NCI-H2081 treated with DMSO at 0.1 percent for 48 hours (cell line): ENCODE measurements around the gene GRIP2.
A peak's percentile ranks its signal among the peaks of the same experiment; 100 is the strongest.

Experiments
- DNase-seq: peaks from one replicate; lab custom pipeline; 2025; lab: John Stamatoyannopoulos, UW

Gene GRIP2

GRCh38 chr3:14539742-14540491, at the start of gene GRIP2:
Gene GRIP2 (minus strand): TSS chr3:14540342. CDS start chr3:14540308, 34 bp downstream.
- no peak for DNase-seq

DNA sequence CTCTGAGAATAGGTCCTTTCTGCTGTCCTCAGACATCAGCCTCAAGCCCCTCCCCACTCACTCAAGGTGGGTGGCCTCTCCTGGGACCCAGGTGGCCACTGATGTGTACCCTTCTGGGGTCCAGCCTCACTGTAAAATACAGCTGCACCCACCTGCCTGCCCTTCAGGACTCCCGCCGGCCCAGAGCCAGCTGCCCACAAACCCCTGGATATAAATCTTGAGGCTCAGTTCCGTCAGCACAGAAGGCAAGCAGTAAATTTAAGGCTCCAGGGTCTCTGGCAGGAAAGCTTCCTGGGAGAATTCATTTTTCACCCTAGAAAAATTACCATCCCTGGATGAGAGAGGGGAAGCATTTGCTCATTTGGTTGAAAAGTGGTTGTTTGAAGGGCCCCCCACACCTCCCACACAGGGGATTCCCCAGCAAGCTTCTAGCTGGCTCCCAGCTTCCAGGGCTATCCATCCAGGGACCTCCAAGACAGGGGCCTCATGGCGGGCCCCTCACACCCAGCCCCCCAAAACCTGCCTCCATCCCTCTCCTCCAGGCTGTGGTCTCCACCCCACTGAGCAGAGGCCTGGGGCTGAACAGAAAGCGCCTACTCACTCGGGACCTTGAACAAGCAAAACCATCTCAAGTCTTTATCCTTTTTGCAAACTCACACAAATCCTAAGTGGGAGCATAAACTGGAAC, 48.4 kb upstream of the GRIP2 start:
- DNase-seq = no peak

DNA sequence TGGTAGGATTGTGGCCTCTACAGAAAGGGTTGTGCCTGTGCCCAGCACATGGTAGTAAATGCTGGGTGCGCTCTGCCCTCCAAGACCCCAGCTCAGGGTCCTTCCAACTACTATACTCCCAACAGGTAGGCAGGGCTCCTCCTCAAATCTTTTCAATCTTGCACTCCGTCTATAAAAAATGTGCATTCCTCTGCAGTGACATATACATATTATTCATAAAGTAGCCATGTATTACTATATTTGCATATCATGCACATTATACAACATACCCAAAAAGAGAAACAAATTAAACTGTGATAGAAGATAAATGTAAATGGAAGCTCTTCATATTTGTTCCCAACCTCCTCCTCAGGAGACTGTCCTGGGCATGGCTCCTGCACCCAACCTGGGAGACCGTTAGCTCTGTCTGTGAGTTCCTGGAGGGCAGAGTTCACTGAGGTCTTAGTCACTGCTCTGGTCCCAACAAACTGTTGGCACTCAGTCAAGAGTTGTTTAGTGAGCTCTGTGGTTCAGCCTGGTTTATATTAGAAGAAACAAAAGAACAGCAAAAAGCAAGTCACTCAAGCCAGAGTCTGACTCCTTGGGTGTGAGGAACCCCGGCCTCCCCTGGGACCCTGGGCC, 47.7 kb upstream of the GRIP2 start:
- DNase-seq = no peak

GRCh38 chr3:14586611-14587010, 46.5 kb upstream of the GRIP2 start:
- no peak for DNase-seq

DNA sequence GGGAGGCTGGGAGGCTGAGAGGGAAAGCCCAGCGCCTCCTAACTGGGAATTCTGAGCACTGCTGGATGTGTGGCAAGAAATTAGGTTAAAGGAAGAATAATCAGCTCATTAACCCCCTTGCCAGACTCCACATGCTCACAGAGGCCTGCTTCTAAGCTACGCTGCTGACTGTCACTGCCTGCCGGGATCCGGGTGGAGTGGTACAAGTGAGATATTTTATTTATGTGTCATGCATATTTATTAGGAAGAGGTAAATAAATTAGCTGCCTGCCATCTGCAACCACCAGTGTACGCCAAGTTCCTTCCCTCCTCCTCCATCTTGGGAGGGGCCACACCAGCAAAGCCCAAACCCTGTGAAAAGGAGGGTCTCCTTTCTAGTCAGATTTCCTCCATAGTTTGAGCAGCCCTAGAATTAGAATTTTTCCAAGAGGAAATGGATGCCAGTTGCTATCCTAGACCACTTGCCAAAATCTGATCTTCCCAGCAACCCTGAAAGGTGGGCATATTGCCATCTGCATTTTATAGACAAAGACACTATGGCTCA, 43.5 kb upstream of the GRIP2 start:
- DNase-seq = no peak

DNA sequence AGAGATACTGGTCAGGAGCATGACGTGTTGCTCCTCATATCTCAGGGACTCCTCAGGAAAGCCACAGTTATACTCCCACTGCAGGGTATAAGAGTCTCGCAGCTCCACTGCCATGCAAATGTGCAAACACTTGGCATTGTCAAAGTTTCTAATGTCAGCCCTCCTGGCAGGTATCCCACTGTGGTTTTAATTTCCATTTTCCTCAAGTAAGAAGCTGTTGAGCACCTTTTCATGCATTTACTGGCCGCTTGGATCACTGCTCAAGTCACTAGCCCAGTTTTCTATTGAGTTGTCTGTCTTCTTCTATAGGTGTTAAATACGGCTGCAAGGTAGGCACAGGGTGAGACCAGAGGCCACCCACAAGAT, 41.9 kb upstream of the GRIP2 start:
- DNase-seq = no peak

DNA sequence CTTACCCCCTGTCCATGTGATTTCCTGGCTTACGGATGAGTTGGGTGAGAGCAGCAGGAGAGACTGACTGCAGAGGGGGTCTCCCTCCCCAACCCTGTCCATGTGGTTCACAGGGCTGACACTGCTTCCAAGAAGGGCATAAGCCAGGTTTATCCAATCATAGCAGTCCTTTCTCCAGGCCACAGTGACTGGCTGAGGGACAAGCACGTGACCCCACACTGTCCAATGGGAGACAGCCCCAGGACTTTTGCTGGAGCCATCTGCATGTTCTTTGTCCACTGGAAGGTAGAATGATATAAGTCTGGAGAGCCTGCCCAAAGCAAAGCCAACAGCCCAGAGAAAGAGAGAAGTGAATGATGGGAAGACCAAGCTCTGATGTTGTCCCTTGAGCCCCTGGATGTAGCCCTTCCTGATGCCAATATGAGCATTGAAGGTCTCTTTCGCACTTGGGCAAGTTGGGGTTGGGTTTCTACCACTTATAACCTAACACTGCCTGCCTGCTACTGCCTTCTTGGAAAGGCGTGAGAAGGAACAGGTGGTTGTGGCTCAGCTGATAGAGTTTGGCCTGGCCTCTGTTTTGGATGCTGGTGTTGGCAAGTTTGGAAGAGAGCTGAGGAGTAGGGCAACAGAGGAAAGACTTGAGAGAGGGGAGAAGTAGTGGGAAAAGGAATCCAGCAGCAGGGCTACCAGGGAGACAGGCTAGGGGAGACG, 41.3 kb upstream of the GRIP2 start:
- DNase-seq = no peak

- no peak for DNase-seq
Measured at GRCh38 chr3:14577897-14578296, 37.8 kb upstream of the GRIP2 start.

DNA sequence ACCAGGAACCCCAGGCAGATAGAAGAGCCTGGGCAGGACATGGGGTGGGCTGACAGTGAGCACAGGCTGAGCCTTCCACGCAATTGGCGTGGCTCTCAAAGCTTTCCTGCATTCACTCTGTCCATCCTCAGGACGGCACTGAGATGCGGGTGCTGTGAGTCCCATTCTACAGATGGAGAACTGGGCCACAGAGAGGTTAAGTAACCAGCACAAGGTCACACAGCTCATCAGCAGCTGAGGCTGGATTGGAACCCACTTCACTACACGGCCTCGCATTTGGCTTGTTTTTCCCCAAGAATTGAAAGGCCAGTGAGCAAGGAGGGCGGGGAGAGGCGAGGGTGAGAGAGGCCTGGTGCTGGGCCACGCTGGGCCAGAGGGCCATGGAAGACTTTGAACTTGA, 36.0 kb upstream of the GRIP2 start:
- no peak for DNase-seq

GRCh38 chr3:14574183-14574582, 34.0 kb upstream of the GRIP2 start:
- no peak for DNase-seq

- no peak for DNase-seq
Measured at GRCh38 chr3:14573706-14574105, 33.6 kb upstream of the GRIP2 start.

- no peak for DNase-seq
Measured at GRCh38 chr3:14570864-14571263, 30.7 kb upstream of the GRIP2 start.

- DNase-seq = no peak
Measured at GRCh38 chr3:14570089-14570488, 29.9 kb upstream of the GRIP2 start.

GRCh38 chr3:14569474-14570000, 29.4 kb upstream of the GRIP2 start:
- DNase-seq = no peak

DNA sequence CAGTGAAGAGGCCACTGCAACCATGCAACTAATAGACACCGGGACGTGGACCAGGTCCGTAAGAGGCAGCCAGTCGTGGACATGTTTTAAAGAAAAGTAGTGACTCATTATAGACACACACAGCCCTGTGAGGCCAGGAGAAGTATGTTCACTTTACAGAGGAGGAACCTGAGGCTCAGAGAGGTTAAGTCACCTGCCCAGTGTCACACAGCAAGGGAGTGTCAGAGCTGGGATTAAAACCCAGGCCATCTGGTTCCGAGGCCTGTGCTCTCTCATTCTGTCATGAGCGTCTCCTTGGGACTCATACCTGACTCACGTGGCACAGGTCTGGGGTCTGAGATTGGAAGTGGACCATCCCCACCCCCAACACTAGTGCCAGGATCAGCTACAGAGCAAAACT, 28.1 kb upstream of the GRIP2 start:
- DNase-seq = no peak

GRCh38 chr3:14566812-14567211, 26.7 kb upstream of the GRIP2 start:
- DNase-seq = no peak

- no peak for DNase-seq
Measured at GRCh38 chr3:14565868-14566588, 25.9 kb upstream of the GRIP2 start.

- DNase-seq = no peak
Measured at GRCh38 chr3:14564741-14565140, 24.6 kb upstream of the GRIP2 start.

DNA sequence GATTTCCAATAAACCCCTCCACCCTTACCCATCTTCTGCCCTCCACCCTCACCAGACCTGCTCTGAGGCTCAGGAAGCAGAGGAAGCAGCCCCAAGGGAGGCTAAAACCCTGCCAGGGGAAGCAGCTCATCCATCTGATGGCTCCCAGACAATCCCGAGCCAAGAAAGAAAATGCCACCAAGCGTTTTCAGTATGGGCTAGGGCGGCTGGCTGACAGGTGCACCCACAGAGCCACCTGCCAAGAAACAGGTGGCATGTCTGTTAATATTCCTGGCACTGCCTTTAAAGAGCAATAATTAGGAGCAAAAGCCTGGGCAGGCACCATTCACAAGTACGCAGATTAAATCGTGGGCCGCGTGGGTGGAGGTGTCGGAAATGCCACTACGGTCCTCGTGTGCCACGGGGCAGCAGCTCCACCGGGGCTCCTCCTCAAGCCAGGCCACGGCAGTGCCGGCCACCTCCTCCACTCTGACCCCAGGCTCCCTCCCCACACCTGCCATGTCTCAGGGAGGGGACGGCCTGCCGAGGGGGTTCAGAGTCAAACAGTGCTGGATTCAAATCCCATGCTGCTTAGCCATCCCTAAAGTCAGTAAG, 23.9 kb upstream of the GRIP2 start:
- DNase-seq = peak; percentile 38

DNA sequence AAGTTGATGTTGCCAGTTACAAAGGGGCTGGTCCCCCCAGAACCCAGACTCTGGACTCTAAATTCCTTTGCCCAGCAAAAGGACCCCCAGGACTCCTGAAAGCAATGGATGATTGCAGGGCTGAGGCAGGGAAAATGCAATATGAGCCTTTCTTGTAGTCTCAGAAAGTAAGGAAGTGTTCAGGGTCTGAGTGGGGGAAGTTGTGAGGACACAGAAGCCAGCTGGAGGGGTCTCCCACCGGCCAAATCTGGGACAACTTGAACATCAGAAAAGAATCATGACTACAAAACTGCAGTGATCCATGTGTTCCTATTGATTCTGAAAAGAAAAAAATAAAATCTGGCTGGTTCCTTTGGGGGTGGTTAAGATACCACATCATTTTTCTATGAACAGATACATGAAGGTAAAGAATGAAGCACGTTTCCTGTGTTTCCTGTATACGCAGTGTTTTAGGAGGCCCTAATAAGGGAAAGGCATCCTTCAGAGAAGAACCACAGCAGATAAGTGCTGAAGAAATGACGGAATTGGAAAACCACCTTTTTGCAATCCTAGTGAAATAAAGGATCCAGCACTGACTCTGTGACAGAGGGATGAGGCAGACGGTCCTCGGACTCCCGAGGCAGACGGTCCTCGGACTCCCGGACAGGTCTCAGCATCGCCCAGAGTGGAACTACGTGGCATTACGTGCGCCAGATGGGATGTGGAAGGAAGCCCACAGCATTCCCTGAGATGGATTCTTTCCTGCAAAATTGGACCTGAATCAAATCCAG, 22.2 kb upstream of the GRIP2 start:
- DNase-seq = no peak
